GM23338 (cell line): ENCODE measurements around the gene ADPRHL1. TPM values are rescaled to one million over a fixed set of nuclear protein-coding genes. Genes with fewer than 3 reads are reported as not detected.
A peak's percentile ranks its signal among the peaks of the same experiment; 100 is the strongest.

ENCODE experiments used
- ATAC-seq: fragments of 200-7000 bp; cut with Tn5 transposase; 3 replicates; pipeline ENCODE4 v1.9.1; 2020
- DNase-seq: peaks from one replicate; pipeline ENCODE4 v3.0.0-alpha.2; 2015; ENCODE audit warnings: low spot score
- H2AFZ ChIP-seq: fragments of 200-600 bp; sonication (generic); 2 replicates; pipeline ENCODE4 v1.8.0; 2016; ENCODE audit warnings: antibody characterized with exemption, mild to moderate bottlenecking, moderate library complexity
- H3F3A ChIP-seq: fragments of 200-600 bp; sonication (generic); replicated peaks from 2 replicates; pipeline ENCODE4 v1.8.0; 2017; ENCODE audit warnings: antibody characterized with exemption, mixed run types, low read depth
- H3K27ac ChIP-seq: fragments of 200-600 bp; sonication (generic); 2 replicates; pipeline ENCODE4 v1.6.1; 2016; ENCODE audit warnings: low read depth
- H3K27me3 ChIP-seq: fragments of 200-600 bp; sonication (generic); 2 replicates; pipeline ENCODE4 v1.8.0; 2016; ENCODE audit warnings: mild to moderate bottlenecking, mixed run types, moderate library complexity; ENCODE audit not compliant: insufficient read depth
- H3K36me3 ChIP-seq: fragments of 200-600 bp; sonication (generic); 2 replicates; pipeline ENCODE4 v1.8.0; 2016; ENCODE audit warnings: mild to moderate bottlenecking; ENCODE audit not compliant: insufficient read depth
- H3K4me1 ChIP-seq: fragments of 200-600 bp; sonication (generic); 2 replicates; pipeline ENCODE4 v1.8.0; 2016; ENCODE audit warnings: mild to moderate bottlenecking, moderate library complexity; ENCODE audit not compliant: insufficient read depth
- H3K4me2 ChIP-seq: fragments of 200-600 bp; sonication (generic); 2 replicates; pipeline ENCODE4 v1.7.1; 2017; ENCODE audit warnings: mixed run types
- H3K4me3 ChIP-seq: fragments of 200-600 bp; sonication (generic); 2 replicates; pipeline ENCODE4 v1.6.1; 2016; ENCODE audit warnings: mixed run types
- H3K79me2 ChIP-seq: fragments of 200-600 bp; sonication (generic); replicated peaks from 2 replicates; pipeline ENCODE4 v1.8.0; 2017; ENCODE audit warnings: mild to moderate bottlenecking; ENCODE audit not compliant: insufficient read depth
- H3K9me2 ChIP-seq: fragments of 200-600 bp; sonication (generic); 2 replicates; pipeline ENCODE4 v1.8.0; 2017; ENCODE audit not compliant: insufficient read depth
- H4K20me1 ChIP-seq: fragments of 200-600 bp; sonication (generic); replicated peaks from 2 replicates; pipeline ENCODE4 v1.8.0; 2017; ENCODE audit warnings: mild to moderate bottlenecking; ENCODE audit not compliant: insufficient read depth
- H3K27ac Mint-ChIP-seq: 2 replicates; pipeline ENCODE4 v1.8.0; 2020; ENCODE audit warnings: inconsistent platforms, mild to moderate bottlenecking, moderate library complexity, mixed read lengths
- H3K27me3 Mint-ChIP-seq: 3 replicates; pipeline ENCODE4 v1.8.0; 2022; ENCODE audit warnings: low read depth, mild to moderate bottlenecking, moderate library complexity, mixed read lengths, inconsistent platforms; ENCODE audit not compliant: insufficient read depth, poor library complexity
- H3K36me3 Mint-ChIP-seq: 3 replicates; pipeline ENCODE4 v1.8.0; 2021; ENCODE audit warnings: low read depth, mild to moderate bottlenecking, inconsistent platforms, moderate library complexity, mixed read lengths
- H3K4me1 Mint-ChIP-seq: 3 replicates; pipeline ENCODE4 v1.8.0; 2020; ENCODE audit warnings: mild to moderate bottlenecking, inconsistent platforms, mixed read lengths
- H3K4me3 Mint-ChIP-seq: 3 replicates; pipeline ENCODE4 v1.8.0; 2021; ENCODE audit warnings: moderate library complexity, mild to moderate bottlenecking, inconsistent platforms, mixed read lengths
- H3K9me3 Mint-ChIP-seq: 3 replicates; pipeline ENCODE4 v1.8.0; 2020; ENCODE audit warnings: moderate library complexity, mild to moderate bottlenecking, inconsistent platforms, mixed read lengths
- CREB1 ChIP-seq: fragments of 250-450 bp; sonication (Bioruptor Pico); IDR thresholded peaks from 2 replicates; pipeline ENCODE4 v1.5.0; 2020; ENCODE audit warnings: low read depth, mild to moderate bottlenecking, moderate library complexity
- CTCF ChIP-seq, 2 experiments: fragments of 200-600 bp in 1 of 2; sonication (generic) in 1 of 2; conservative IDR thresholded peaks; 2 replicates each; pipeline versions ENCODE4 v1.5.1 to v1.6.1; 2016 to 2017; ENCODE audit warnings: antibody characterized with exemption in 2 of 2, low read depth in 2 of 2, mild to moderate bottlenecking in 2 of 2, moderate library complexity in 1 of 2
- ETS1 ChIP-seq: IDR thresholded peaks from 2 replicates; pipeline ENCODE4 v1.6.1; 2016; ENCODE audit warnings: antibody characterized with exemption
- EZH2 ChIP-seq: fragments of 200-600 bp; sonication (generic); IDR thresholded peaks from one replicate; pipeline ENCODE4 v1.8.0; 2017; ENCODE audit warnings: antibody characterized with exemption, mild to moderate bottlenecking, low read depth; ENCODE audit not compliant: unreplicated experiment
- EZH2phosphoT487 ChIP-seq: fragments of 200-600 bp; sonication (generic); IDR thresholded peaks from one replicate; pipeline ENCODE4 v1.8.1; 2018; ENCODE audit warnings: antibody characterized with exemption; ENCODE audit not compliant: unreplicated experiment
- JUNB ChIP-seq: IDR thresholded peaks from one replicate; pipeline ENCODE4 v1.6.1; 2016; ENCODE audit warnings: antibody characterized with exemption; ENCODE audit not compliant: unreplicated experiment
- NANOG ChIP-seq: IDR thresholded peaks from 2 replicates; pipeline ENCODE4 v1.6.1; 2016; ENCODE audit warnings: antibody characterized with exemption, borderline replicate concordance
- POLR2AphosphoS5 ChIP-seq: IDR thresholded peaks from 2 replicates; pipeline ENCODE4 v1.6.1; 2016; ENCODE audit warnings: antibody characterized with exemption, low read depth
- REST ChIP-seq: IDR thresholded peaks from one replicate; pipeline ENCODE4 v1.6.1; 2018; ENCODE audit warnings: antibody characterized with exemption; ENCODE audit not compliant: unreplicated experiment
- STAT1 ChIP-seq: IDR thresholded peaks from one replicate; pipeline ENCODE4 v1.6.1; 2016; ENCODE audit warnings: antibody characterized with exemption; ENCODE audit not compliant: unreplicated experiment
- ZNF114 ChIP-seq: fragments of 250-450 bp; sonication (Bioruptor Pico); IDR thresholded peaks from 2 replicates; pipeline ENCODE4 v1.5.0; 2020; ENCODE audit warnings: mild to moderate bottlenecking, moderate library complexity
- ZNF331 ChIP-seq: fragments of 250-450 bp; sonication (Bioruptor Pico); IDR thresholded peaks from 2 replicates; pipeline ENCODE4 v1.5.0; 2020; ENCODE audit warnings: low read depth, mild to moderate bottlenecking, moderate library complexity
- ZNF462 ChIP-seq: fragments of 250-450 bp; sonication (Bioruptor Pico); IDR thresholded peaks from 2 replicates; pipeline ENCODE4 v1.5.0; 2020; ENCODE audit warnings: mild to moderate bottlenecking, moderate library complexity
- polyA plus RNA-seq: library from polyadenylated mRNA; unstranded; fragments of >200 nt; fragmentation: Nextera tagmentation; extraction: Ambion mirVana; gene quantifications from 2 replicates; pipeline ENCODE4 v1.2.1, GENCODE V29; 2016
- total RNA-seq: library from RNA; depleted of rRNA; stranded (reverse); fragments of >200 nt; shearing (Covaris generic); gene quantifications from 2 replicates; pipeline ENCODE4 v1.2.3, GENCODE V29; 2014

Gene ADPRHL1
- total and polyA plus RNA-seq, 2 experiments from 2014 or later, result 0.80 to 1.0 TPM

- no peak for TF ChIP-seq EZH2phosphoT487
- TF ChIP-seq CREB1 (CRISPR knock-in tag), result no peak
Observed at GRCh38 chr13:113414335-113414734, 39.0 kb downstream of the ADPRHL1 start (continued).

- peaks cover 20% of the 10 kb centered on the region for H3K27me3 Mint-ChIP-seq
- H3K4me3 Mint-ChIP-seq, result no peak overlapping the region
Observed at GRCh38 chr13:113413898-113414282, 39.4 kb downstream of the ADPRHL1 start.

More at GRCh38 chr13:113413898-113414282, 39.4 kb downstream of the ADPRHL1 start:
- Mint-ChIP-seq H3K9me3 (peaks cover 3% of the 10 kb centered on the region; the same call in 2 of the 3 replicates), H3K36me3 (no peaks in the 10 kb centered on the region), H3K27ac (no peak overlapping the region), H3K4me1 (no peaks in the 10 kb centered on the region; the same call in 1 of the 3 replicates)
- no peak for TF ChIP-seq REST
- no peak for TF ChIP-seq CREB1 (CRISPR knock-in tag)
- TF ChIP-seq EZH2phosphoT487, result no peak
- TF ChIP-seq POLR2AphosphoS5, result no peak
- TF ChIP-seq CTCF (conservative IDR thresholded peaks at IDR 0.05; ENCODE audit: low read depth in 2 of 2), result no peak
- TF ChIP-seq JUNB, result no peak
- no peak for TF ChIP-seq NANOG
- TF ChIP-seq ETS1, result no peak
- TF ChIP-seq ZNF114 (CRISPR knock-in tag), result no peak
- TF ChIP-seq ZNF331 (CRISPR knock-in tag), result no peak
- TF ChIP-seq EZH2, result no peak
- TF ChIP-seq ZNF462 (CRISPR knock-in tag), result no peak
- no peak for TF ChIP-seq STAT1
- no peaks in the 10 kb centered on the region for H4K20me1 ChIP-seq
- 0 out of 2 replicates have a peak overlapping the region, but pooled peaks have one; percentile 32 for H2AFZ ChIP-seq
- no peaks in the 10 kb centered on the region for H3K36me3 ChIP-seq
- no peak for DNase-seq
- peaks cover 8% of the 10 kb centered on the region; the same call in 1 of the 2 replicates for H3F3A ChIP-seq
- H3K27ac ChIP-seq, result no peak overlapping the region
- no peaks in the 10 kb centered on the region for H3K27me3 ChIP-seq
- no peaks in the 10 kb centered on the region for H3K79me2 ChIP-seq
- ATAC-seq, result no peak
- no peaks in the 10 kb centered on the region for H3K4me1 ChIP-seq
- H3K9me2 ChIP-seq, result no peaks in the 10 kb centered on the region
- H3K4me2 ChIP-seq, result no peak overlapping the region
- no peak overlapping the region for H3K4me3 ChIP-seq
